ENCODE measurements around the gene LIMCH1.

Gene LIMCH1

GRCh38 chr4:41575665-41576064, 37.7 kb downstream of the LIMCH1 start:
- TF ChIP-seq CTCF (conservative IDR thresholded peaks at IDR 0.05; ENCODE audit: low read depth): no peak
- H3K27ac ChIP-seq: no peak overlapping the region
- POLR2A ChIA-PET (ENCODE audit: low non-redundant PET): no interaction called here
- CTCF ChIA-PET: interaction anchor here (0.6 to 1.1 kb wide), 6 partner anchors 14 to 148 kb away, joined by 3 to 4 read pairs (median 3); no protein-coding TSS in a partner anchor
- DNase-seq (ENCODE audit: low spot score): peak; percentile 5

- CTCF ChIA-PET: interaction anchor here (0.6 kb wide), 1 partner anchor 104 kb away, joined by 3 read pairs; no protein-coding TSS in a partner anchor
- POLR2A ChIA-PET (ENCODE audit: low non-redundant PET): no interaction called here
- DNase-seq (ENCODE audit: low spot score): no peak
- no peak overlapping the region for H3K27ac ChIP-seq
- no peak for TF ChIP-seq CTCF (conservative IDR thresholded peaks at IDR 0.05; ENCODE audit: low read depth)
These were observed 41.1 kb downstream of the LIMCH1 start for GRCh38 chr4:41579043-41579442.

- DNase-seq (ENCODE audit: low spot score): no peak
- H3K27ac ChIP-seq: no peak overlapping the region
- POLR2A ChIA-PET (ENCODE audit: low non-redundant PET): no interaction called here
- no peak for TF ChIP-seq CTCF (conservative IDR thresholded peaks at IDR 0.05; ENCODE audit: low read depth)
- CTCF ChIA-PET: interaction anchor here (0.6 kb wide), 1 partner anchor 103 kb away, joined by 3 read pairs; no protein-coding TSS in a partner anchor
These were observed 41.6 kb downstream of the LIMCH1 start for GRCh38 chr4:41579526-41579925.

- ChIA-PET CTCF (no interaction called here), POLR2A (ENCODE audit: low non-redundant PET) (no interaction called here)
- no peak for TF ChIP-seq CTCF (conservative IDR thresholded peaks at IDR 0.05; ENCODE audit: low read depth)
- DNase-seq (ENCODE audit: low spot score): no peak
- no peak overlapping the region for H3K27ac ChIP-seq
These were observed 42.0 kb downstream of the LIMCH1 start for GRCh38 chr4:41580007-41580406.

- POLR2A ChIA-PET (ENCODE audit: low non-redundant PET): no interaction called here
- no peak for DNase-seq (ENCODE audit: low spot score)
- CTCF ChIA-PET: interaction anchor here (0.6 kb wide), 1 partner anchor 9 kb away, joined by 3 read pairs; no protein-coding TSS in a partner anchor
- H3K27ac ChIP-seq: no peak overlapping the region
- TF ChIP-seq CTCF (conservative IDR thresholded peaks at IDR 0.05; ENCODE audit: low read depth): no peak
These were observed 48.8 kb downstream of the LIMCH1 start for GRCh38 chr4:41586675-41587225.

- ChIA-PET CTCF (interaction anchor here (0.6 kb wide), 1 partner anchor 8 kb away, joined by 3 read pairs; no protein-coding TSS in a partner anchor), POLR2A (ENCODE audit: low non-redundant PET) (no interaction called here)
- TF ChIP-seq CTCF (conservative IDR thresholded peaks at IDR 0.05; ENCODE audit: low read depth): no peak
- no peak for DNase-seq (ENCODE audit: low spot score)
- no peak overlapping the region for H3K27ac ChIP-seq
These were observed 49.3 kb downstream of the LIMCH1 start for GRCh38 chr4:41587286-41587685.
